GM18498 (cell line): ENCODE data around the gene PFN4.
"Not testable (repeated sequence)": the region's sequence is repeated elsewhere in the genome, so short reads cannot be mapped to it uniquely, and the experiment has no call there.

Experiments used
- ATAC-seq: cut with Tn5 transposase; IDR thresholded peaks from one replicate; pipeline ENCODE4 v1.9.1; 2021; ENCODE audit warnings: mild to moderate bottlenecking, moderate library complexity; ENCODE audit not compliant: unreplicated experiment

PFN4 gene

GRCh38 chr2:24115057-24115456 lies 8.1 kb downstream of the PFN4 start:
- no peak for ATAC-seq

GRCh38 chr2:24111407-24111901 lies 11.7 kb downstream of the PFN4 start:
- no peak for ATAC-seq

GRCh38 chr2:24110660-24111303 lies 12.4 kb downstream of the PFN4 start:
- ATAC-seq = no peak

- ATAC-seq = not testable (repeated sequence)
Measured at GRCh38 chr2:24109431-24109830, 13.7 kb downstream of the PFN4 start.

- no peak for ATAC-seq
Measured at GRCh38 chr2:24107336-24107735, 15.8 kb downstream of the PFN4 start.

GRCh38 chr2:24106786-24107185 lies 16.3 kb downstream of the PFN4 start:
- no peak for ATAC-seq

GRCh38 chr2:24105816-24106215 lies 17.3 kb downstream of the PFN4 start:
- ATAC-seq = no peak

GRCh38 chr2:24104906-24105305 lies 18.2 kb downstream of the PFN4 start:
- no peak for ATAC-seq

- no peak for ATAC-seq
Measured at GRCh38 chr2:24104110-24104650, 19.0 kb downstream of the PFN4 start.

GRCh38 chr2:24102677-24103076 lies 20.5 kb downstream of the PFN4 start:
- no peak for ATAC-seq

GRCh38 chr2:24101992-24102391 lies 21.1 kb downstream of the PFN4 start:
- no peak for ATAC-seq

- ATAC-seq = not testable (repeated sequence)
Measured at GRCh38 chr2:24100732-24101131, 22.4 kb downstream of the PFN4 start.

- ATAC-seq = not testable (repeated sequence)
Measured at GRCh38 chr2:24095171-24095677, 27.9 kb downstream of the PFN4 start.

GRCh38 chr2:24093270-24093669 lies 29.9 kb downstream of the PFN4 start:
- ATAC-seq = not testable (repeated sequence)

- ATAC-seq = no peak
Measured at GRCh38 chr2:24088821-24089359, 34.2 kb downstream of the PFN4 start.

GRCh38 chr2:24087032-24087431 lies 36.1 kb downstream of the PFN4 start:
- ATAC-seq = no peak

- ATAC-seq = no peak
Measured at GRCh38 chr2:24086241-24086640, 36.9 kb downstream of the PFN4 start.

- ATAC-seq = no peak
Measured at GRCh38 chr2:24085200-24085489, 38.0 kb downstream of the PFN4 start.

GRCh38 chr2:24084386-24085199 lies 38.5 kb downstream of the PFN4 start, which contains the start of gene TP53I3:
Gene TP53I3 (minus strand): TSS chr2:24084834. CDS start chr2:24084326, 508 bp downstream.
- peak; percentile 82 for ATAC-seq

GRCh38 chr2:24083567-24084385 lies 39.4 kb downstream of the PFN4 start:
- ATAC-seq = peak; percentile 78
